G401.6 (cell line): ENCODE results near the gene WDR70.
"Not testable (repeated sequence)": the region's sequence is repeated elsewhere in the genome, so short reads cannot be mapped to it uniquely, and the experiment has no call there.

Source experiments
- FAIRE-seq: peaks from 2 replicates; lab custom pipeline; 2012; peaks lifted over from hg19 to GRCh38; lab: Jason Lieb, UNC

The WDR70 gene

DNA sequence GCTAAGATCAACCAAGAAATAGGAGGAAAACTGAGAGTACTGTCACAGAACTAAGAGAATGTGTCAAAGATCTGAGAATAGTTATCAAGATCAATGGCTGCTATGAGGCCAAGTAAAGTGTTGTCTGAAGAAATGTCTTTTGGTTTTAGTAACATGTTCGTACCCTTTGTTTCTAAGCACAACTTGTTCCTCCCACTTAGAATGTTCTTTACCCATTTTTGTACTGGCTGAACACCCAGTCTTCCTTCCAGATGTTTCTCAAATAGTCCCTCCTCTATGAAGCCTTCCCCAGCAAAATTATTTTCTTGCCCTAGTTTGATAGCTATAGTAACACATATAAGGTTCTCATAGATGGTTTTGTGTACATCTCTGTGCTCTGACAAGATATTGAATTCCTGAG is 191.5 kb downstream of the WDR70 start:
- FAIRE-seq: no peak

DNA sequence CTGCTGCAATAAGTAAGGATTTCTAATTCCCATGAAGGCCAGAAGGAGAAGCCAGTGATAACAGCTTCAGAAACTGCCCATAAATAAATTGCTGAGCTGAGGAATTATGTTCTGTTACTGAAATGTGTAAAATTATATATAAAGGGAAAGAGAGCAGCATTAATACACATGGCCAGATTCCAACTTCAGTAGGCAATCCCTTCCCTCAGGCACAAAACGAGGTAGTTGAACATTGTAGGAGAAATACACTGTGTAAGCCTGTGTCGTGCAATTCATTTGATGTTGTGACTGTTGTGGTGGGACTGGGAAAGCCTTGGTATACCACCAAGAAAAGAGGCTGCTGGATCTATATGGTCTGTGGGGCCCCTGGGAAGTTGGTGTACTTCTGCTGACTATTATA is 192.9 kb downstream of the WDR70 start:
- FAIRE-seq: no peak

DNA sequence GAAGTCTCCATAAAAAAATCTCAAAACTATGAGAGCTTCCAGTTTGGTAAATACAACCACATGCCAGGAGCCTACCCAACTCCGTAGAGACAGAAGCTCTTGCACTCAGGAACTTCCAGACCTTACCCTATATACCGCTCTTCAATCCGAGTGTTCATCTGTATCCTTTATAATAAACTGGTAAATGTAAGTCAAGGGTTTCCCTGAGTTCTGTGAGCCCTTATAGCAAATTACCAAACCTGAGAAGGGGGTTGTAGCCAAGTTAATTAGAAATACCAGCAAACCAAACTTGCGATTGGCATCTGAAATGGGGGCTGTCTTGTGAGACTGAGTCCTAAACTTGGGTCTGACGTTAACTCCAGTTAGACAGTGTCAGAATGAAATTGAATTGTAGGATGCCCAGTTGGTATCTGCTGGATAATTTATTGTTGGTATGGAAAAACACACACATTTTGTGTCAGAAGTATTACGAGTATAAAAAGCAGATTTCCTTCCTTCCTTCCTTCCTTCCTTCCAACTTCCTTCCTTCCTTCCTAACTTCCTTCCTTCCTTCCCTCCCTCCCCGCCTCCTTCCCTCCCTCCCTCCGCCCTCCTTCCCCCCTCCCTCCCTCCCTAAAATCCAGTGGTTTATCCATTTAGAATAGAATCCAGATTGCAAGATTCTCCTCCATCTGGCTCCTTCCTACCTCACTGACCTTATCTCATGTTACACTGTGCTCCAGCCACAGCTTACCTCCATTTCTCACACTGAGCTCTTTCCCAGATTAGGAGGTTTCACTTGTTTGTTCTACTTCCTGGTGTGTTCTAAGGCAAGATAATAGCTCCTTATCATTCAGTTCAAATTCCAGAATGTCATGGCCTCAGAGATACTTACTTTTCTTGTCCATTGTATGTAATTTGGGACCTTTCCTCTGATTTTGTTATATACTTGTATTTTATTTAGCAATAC is 196.7 kb downstream of the WDR70 start:
- FAIRE-seq: no peak

DNA sequence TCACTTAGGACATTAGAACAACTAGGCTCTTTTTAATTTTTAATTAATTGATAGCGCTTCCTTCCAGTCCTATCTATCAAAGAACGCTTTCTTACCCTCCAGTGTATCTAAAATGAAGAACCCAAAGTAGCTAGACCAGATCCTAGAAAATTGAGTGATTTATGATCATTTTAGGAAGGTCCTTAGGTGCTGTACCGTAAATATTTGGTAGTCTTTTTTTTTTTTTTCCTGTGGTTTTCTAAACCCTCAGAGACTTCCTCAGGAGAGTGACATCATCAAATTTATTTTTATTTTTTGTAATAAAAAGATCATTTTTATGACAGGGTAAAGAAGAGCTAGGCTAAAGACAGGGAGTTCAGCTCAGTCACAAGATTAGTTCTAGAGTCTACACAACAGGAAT is 197.4 kb downstream of the WDR70 start:
- no peak for FAIRE-seq

DNA sequence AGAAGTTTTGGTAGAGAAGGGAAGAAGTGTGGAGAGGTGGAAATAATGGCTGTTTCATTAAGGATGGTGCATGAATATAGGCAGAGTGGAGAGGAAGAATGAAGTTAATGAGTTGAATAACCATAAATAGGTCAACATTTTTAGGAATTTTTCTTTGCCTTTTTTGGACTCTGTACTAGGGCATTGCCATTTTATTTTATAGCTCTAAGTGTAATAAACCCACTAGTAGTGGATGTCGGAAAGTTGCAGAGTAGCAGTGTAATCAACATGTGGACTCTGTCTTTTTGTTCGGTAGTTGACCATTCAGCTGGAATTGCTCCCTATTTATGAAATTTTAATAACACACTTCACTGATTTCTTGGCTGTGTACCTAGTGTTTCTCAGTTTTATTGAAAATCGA is 199.1 kb downstream of the WDR70 start:
- FAIRE-seq: no peak

DNA sequence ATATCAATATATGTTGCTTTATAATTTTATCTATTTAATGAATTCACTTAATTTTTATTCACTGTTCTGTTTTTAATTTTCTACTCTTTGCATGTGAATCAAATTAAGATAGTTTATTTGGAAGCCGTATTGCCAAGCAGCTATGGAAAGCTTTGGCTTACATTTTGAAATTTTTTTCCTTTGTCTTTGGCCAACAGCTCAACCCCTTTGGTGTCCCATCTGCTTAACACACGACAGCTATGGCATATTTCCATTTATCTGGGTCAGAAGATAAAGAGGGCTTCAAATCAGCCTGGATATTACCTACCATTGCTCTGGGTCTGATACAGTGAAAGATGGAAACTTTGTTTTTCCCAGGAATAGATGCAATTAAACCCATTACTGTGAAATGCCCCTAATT is 201.0 kb downstream of the WDR70 start:
- no peak for FAIRE-seq

DNA sequence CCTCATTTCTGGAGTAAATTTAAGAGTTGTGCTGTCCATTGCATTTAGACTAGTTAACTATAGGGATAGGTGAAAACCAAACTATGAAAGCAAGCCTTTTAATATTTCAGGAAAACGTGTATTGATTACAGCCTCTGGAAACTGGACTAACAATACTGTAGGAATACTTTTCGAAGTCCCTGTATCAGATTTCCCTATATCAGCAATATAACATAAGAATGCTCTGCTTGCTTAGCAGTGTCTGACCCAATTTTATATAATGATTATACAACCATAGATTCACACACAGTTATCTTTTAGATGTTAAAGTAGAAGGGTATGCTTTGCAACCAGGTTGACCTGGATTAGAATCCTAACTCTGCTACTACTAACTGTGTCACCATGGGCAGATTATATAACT is 203.1 kb downstream of the WDR70 start:
- FAIRE-seq: no peak

DNA sequence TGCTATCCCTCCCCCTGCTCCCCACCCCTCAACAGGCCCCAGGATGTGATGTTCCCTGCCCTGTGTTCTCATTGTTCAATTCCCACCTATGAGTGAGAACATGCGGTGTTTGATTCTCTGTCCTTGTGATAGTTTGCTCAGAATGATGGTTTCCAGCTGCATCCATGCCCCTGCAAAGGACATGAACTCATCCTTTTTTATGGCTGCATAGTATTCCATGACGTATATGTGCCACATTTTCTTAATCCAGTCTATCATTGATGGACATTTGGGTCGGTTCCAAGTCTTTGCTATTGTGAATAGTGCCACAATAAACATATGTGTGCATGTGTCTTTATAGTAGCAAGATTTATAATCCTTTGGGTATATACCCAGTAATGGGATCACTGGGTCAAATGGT is 214.2 kb downstream of the WDR70 start:
- FAIRE-seq: not testable (repeated sequence)

DNA sequence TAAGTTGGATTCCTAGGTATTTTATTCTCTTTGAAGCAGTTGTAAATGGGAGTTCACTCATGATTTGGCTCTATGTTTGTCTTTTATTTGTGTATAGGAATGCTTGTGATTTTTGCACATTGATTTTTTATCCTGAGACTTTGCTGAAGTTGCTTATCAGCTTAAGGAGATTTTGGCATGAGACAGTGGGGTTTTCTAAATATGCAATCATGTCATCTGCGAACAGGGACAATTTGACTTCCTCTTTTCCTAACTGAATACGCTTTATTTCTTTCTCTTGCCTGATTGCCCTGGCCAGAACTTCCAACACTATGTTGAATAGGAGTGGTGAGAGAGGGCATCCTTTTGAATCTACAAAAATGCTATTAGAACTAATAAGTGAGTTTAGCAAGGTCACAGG is 215.7 kb downstream of the WDR70 start:
- not testable (repeated sequence) for FAIRE-seq

DNA sequence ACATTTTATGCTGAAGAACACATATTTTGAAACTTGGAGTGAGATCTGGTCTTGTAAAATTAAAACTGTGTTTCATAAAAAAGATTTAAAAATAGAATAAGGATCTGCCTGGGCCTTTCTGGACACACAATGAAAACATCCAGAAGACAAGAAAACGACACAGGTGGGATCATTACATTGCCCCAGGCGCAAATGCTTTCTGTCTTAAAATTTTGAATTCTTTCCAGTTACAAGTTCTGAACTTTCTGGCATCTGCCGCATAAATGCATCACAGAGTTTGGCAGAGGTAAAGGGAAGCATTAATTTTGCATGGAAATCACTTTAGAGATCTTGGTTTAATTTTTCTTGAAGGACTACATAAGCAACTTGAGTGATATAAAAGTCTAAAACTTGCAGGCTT is 219.6 kb downstream of the WDR70 start:
- no peak for FAIRE-seq

DNA sequence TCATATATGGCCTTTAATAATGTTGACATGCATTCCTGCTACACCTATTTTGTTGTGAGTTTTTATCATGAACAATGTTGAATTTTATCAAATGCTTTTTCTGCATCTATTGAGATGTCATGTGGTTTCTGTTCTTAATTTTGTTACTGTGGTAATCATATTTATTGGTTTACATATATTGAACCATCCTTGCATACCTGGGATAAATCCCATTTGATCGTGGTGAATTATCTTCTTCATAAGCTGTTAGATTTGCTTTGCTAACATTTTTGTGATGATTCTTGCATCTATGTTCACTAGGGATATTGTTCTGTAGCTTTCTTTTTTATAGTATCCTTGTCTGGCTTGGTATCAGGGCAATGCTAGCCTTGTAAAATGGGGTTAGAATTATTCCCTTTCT is 222.0 kb downstream of the WDR70 start:
- no peak for FAIRE-seq

DNA sequence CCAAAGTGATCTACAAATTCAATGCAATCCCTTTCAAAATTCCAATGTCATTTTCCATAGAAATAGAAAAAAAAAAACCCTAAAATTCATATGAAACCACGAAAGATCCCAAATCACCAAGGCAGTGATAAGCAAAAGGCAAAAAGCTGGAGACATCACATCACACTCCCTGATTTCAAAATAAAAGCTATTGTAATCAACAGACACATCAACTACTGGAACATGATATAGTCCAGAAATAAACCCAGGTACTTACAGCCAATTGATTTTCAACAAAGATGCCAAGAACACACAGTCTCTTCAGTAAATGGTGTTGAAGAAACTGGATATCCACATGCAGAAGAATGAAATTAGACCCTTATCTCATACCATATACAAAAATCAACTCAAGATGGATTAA is 224.0 kb downstream of the WDR70 start:
- FAIRE-seq: no peak

DNA sequence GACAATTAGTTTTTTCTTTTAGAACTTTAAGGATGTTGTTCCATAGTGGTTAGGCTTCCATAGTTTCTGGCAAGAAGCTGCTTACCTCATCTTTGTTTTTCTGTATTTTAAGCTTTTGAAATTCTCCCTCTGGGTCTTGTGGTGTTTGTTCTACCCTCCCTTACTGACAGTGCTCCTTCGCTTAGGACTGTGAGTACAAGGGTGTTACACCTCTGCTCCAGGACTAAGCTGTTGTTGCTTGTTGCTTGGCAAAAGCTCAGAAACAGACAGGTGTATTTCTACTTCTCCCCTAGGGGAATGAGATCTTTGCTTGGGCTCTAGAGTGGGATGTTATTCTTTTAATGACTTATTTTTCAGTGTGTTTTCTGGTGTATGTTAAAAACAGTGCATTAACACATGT is 225.2 kb downstream of the WDR70 start:
- FAIRE-seq: no peak

DNA sequence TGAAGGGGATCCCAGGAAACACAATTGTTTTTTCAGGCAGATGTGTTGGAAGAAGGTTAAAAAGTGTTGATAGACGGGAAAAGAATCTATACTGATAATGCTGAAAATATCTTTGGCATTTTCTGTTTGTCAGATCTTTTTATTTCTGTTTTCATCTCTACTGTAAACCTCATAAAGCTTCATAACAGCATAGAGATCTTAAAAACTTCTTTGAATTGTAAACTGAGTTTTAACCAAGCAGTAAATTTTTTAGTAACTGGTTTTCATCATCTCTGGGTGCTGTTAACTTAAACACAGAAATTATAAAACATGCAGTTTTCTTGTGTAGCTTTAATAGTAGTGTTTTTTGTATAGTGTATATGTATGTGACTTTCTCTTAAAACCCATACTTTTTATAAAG is 227.0 kb downstream of the WDR70 start:
- FAIRE-seq: no peak

DNA sequence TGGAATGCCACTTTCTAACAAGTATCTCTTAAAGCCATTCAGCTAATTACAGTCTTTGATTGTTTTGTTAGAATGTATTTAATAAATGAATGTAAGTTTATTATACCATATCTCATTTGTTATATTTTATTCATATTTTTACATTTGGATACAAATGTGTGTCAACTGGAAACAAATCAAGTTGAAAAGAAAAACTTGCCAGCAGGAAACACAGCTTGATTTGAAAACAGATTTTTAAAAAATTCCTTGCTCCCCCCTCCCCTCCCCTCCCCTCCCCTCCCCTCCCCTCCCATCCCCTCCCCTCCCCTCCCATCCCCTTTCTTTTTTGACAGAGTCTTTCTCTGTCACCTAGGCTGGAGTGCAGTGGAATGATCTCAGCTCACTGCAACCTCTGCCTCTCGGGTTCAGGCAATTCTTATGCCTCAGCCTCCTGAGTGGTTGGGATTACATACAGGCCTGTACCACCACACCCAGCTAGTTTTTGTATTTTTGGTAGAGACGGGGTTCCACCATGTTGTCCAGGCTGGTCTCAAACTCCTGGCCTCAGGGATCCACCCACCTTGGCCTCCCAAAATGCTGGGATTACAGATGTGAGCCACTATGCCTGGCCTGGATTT is 227.6 kb downstream of the WDR70 start:
- no peak for FAIRE-seq

DNA sequence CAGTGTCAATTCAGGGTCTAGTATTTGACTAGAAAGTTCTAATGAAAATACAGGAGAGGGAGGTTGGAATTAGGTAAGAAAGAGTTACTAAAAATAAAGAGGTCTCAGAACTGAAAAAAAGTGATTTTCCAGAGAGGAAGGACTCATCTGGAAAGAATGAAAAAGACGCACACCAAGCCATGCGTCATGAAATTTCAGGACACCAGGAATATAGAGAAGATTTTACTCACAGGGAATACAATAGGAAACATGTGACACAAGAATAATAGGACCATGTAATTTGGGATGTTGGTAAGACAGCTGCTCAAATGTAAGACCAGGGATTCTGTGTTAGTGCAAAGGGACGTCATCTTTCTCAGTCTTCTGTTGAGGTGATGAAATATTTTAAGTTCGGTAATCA is 236.1 kb downstream of the WDR70 start:
- no peak for FAIRE-seq

DNA sequence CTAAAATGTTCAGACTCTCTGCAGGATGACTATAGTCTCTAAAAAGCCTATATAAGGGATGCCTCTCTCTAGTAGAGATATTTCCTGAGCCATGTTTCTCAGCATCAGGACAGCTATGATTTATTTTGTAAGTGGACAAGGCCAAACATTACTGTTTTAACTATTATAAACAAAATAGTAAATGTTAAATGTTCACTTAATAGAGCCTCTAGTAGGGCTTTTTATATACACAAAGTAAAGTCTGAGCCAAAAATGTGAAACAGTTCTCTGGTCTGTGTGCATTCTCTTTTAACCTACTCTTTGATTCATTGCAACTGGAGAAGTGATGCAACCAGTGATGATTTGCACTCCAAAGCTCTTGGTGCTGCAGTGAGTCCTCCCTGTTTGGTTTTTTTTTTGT is 240.2 kb downstream of the WDR70 start:
- no peak for FAIRE-seq

DNA sequence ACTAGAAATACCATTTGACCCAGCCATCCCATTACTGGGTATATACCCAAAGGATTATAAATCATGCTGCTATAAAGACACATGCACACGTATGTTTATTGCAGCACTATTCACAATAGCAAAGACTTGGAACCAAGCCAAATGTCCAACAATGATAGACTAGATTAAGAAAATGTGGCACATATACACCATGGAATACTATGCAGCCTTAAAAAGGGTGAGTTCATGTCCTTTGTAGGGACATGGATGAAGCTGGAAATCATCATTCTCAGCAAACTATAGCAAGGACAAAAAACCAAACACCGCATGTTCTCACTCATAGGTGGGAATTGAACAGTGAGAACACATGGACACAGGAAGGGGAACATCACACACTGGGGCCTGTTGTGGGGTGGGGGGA is 243.2 kb downstream of the WDR70 start:
- not testable (repeated sequence) for FAIRE-seq

DNA sequence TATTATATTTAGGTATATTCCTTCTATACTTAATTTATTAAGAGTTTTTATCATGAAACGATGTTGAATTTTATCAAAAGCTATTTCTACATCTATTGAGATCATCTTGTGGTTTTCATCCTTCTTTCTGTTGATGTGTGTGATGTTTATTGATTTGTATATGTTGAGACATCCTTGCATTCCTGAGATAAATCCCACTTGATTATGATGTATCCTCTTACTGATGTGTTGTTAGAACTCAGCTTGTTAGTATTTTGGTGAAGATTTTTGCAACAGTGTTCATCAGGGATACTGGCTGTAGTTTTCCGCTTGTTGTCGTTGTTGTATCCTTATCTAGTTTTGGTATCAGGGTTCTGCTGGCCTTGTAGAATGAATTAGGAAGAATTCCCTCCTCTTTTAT is 247.1 kb downstream of the WDR70 start:
- FAIRE-seq: no peak

DNA sequence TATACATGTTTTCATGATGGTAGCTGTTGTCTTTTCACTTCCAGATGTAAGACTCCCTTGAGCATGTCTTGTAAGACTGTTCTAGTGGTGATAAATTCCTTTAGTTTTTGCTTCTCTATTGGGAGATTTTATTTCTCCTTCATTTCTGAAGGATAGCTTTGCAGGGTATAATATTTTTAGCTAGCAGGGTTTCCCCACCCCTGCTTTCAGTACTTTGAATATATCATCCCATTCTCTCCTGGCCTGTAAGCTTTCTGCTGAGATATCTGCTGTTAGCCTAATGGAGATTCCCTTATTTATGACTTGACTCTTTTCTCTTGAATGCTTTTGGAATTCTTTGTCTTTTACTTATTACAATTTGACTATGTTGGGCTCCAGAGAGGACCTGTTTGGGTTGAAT is 249.8 kb downstream of the WDR70 start:
- no peak for FAIRE-seq

DNA sequence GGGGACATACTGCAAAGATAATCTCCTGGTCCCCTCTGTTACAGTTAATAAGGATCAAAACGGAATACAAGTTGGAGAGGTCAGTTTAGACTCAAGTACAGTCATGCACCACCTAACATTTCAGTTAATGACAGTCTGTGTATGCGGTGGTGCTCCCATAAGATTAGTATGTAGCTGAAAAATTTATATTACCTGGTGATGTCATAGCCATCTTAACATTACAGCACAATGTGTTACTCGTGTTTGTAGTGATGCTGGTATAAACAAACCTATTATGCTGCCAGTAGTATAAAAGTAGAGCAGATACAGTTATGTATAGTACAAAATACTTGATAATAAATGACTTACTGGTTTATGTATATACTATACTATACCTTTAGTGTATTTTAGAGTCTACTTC is 252.8 kb downstream of the WDR70 start:
- no peak for FAIRE-seq

DNA sequence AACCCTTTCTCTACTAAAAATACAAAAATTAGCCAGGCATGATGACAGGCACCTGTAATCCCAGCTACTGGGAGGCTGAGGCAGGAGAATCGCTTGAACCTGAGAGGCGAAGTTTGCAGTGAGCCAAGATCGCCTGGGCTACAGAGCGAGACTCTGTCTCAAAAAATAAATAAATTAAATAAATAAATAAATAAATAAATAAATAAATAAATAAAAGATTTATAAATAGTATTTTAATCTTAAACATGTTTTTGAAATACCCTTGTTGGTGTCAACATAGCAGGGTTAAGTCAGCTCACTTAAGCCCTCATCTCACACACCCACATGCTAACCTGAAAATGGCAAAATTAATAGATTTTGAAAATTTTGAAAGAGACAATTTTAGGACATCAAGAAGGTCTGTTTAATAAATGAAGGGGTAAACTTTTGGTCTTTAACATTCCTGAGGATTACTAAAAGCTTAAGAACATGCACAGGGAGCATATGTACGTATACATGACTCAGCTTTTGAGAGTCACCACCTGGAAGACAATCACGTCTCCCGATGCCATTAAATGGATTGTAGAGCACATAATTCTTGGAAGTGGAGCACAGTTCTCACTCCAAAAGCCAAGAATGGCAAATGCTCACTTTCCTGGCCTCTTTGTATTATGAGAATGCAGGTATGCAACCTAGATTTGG is 258.2 kb downstream of the WDR70 start:
- no peak for FAIRE-seq

DNA sequence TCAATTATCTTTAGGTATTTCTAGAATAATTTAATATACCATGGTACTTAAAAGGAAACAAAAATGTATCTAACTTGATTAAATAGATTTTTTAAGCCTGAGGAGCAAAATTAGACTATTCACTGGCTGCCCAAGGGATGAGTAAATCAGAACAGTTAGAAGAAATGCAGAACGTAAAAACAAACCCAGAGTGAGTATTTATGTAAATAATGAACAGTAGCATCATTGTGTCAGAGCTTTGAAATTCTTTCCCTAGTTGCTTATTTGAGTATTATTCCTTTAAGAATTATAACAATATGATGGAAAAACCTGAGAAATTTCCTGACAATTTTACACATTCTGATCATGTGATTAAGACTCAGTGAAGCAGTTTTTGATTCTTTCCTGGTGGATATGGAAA is 259.8 kb downstream of the WDR70 start:
- FAIRE-seq: no peak
